HepG2 (cell line): ENCODE results near the gene KCTD16. TPM values are rescaled to one million over a fixed set of nuclear protein-coding genes. Genes with fewer than 3 reads are reported as not detected.

Source experiments
- ATAC-seq: fragments of 200-7000 bp; cut with Tn5 transposase; 3 replicates; pipeline ENCODE4 v1.9.1; 2020; ENCODE audit warnings: mild to moderate bottlenecking, moderate library complexity
- BruUV-seq: library from RNA; stranded (reverse); fragments of 400-500 nt; replicated peaks from 2 replicates; lab custom pipeline; 2021; lab: Mats Ljungman, UMichigan
- CTCF ChIA-PET: fragments of 300-600 bp; formaldehyde crosslinking; extraction: SDS; loops from one replicate; lab custom pipeline; 2021; ENCODE audit warnings: low total read pairs, inconsistent platforms, low intra/inter-chr PET ratio; lab: Yijun Ruan, JAX
- POLR2A ChIA-PET: fragments of 350-600 bp; sonication (Branson Sonifier 250); formaldehyde crosslinking; loops from one replicate; lab custom pipeline; 2020; ENCODE audit warnings: antibody characterized with exemption, inconsistent platforms; lab: Yijun Ruan, JAX
- DNase-seq: peaks from one replicate; pipeline ENCODE4 v3.0.0-alpha.2; 2015; ENCODE audit warnings: low spot score
- FAIRE-seq: peaks from 3 replicates; lab custom pipeline; 2011; peaks lifted over from hg19 to GRCh38; lab: Jason Lieb, UNC
- H2AFZ ChIP-seq: one replicate; pipeline ENCODE4 v1.6.1; 2011; ENCODE audit warnings: low read length, inconsistent platforms
- H3K27ac ChIP-seq: fragments of 300-600 bp; 3 replicates; pipeline ENCODE4 v1.8.0; 2011; ENCODE audit warnings: mixed run types, mild to moderate bottlenecking, mixed read lengths, low read length, inconsistent platforms; ENCODE audit not compliant: insufficient read depth; ENCODE audit errors: extremely low read length
- H3K27me3 ChIP-seq, 2 experiments: fragments of 200-600 bp in 1 of 2; 2 replicates in 1 of 2; 3 replicates in 1 of 2; pipeline versions ENCODE4 v1.6.0 to v1.8.0; 2011; ENCODE audit warnings: low read length in 2 of 2, mild to moderate bottlenecking in 2 of 2, moderate library complexity in 2 of 2, inconsistent platforms in 1 of 2; ENCODE audit not compliant: insufficient read depth in 2 of 2, control insufficient read depth in 1 of 2
- H3K36me3 ChIP-seq, 2 experiments: fragments of 200-600 bp in 1 of 2; replicated peaks in 1 of 2; 2 replicates in 1 of 2; 3 replicates in 1 of 2; pipeline versions ENCODE4 v1.5.1 to v1.8.0; 2011; ENCODE audit warnings: low read length in 2 of 2, inconsistent platforms in 1 of 2; ENCODE audit not compliant: insufficient read depth in 2 of 2, control insufficient read depth in 1 of 2
- H3K4me1 ChIP-seq: 2 replicates; pipeline ENCODE4 v1.5.1; 2012; ENCODE audit warnings: low read length, inconsistent platforms; ENCODE audit not compliant: insufficient read depth
- H3K4me2 ChIP-seq: 2 replicates; pipeline ENCODE4 v1.6.0; 2011; ENCODE audit warnings: low read depth, low read length, inconsistent platforms
- H3K4me3 ChIP-seq, 3 experiments: fragments of 200-600 bp in 1 of 3; sonication (generic), shearing (Covaris generic) in 1 of 3; replicated peaks in 1 of 3; 2 replicates each; pipeline ENCODE4 v1.5.1; 2011 to 2016; ENCODE audit warnings: low read length in 3 of 3, inconsistent platforms in 2 of 3, low read depth in 2 of 3, mild to moderate bottlenecking in 2 of 3, control low read depth in 1 of 3, mixed read lengths in 1 of 3; ENCODE audit not compliant: insufficient read depth in 1 of 3
- H3K79me2 ChIP-seq: one replicate; pipeline ENCODE4 v1.6.1; 2011; ENCODE audit warnings: low read length, inconsistent platforms; ENCODE audit not compliant: insufficient read depth
- H3K9ac ChIP-seq: 2 replicates; pipeline ENCODE4 v1.6.0; 2011; ENCODE audit warnings: mild to moderate bottlenecking, low read depth, low read length, inconsistent platforms; ENCODE audit not compliant: insufficient read depth
- H3K9me3 ChIP-seq: 2 replicates; pipeline ENCODE4 v1.5.1; 2012; ENCODE audit warnings: mild to moderate bottlenecking, low read length
- H4K20me1 ChIP-seq: 2 replicates; pipeline ENCODE4 v1.6.0; 2011; ENCODE audit warnings: inconsistent platforms, mild to moderate bottlenecking, low read length, moderate library complexity; ENCODE audit not compliant: insufficient read depth
- AHR ChIP-seq: IDR thresholded peaks from 2 replicates; pipeline ENCODE4 v1.6.1; 2018; ENCODE audit warnings: missing genetic modification reagents, missing compliant biosample characterization
- GATAD2A ChIP-seq: IDR thresholded peaks from 2 replicates; pipeline ENCODE4 v1.6.1; 2016
- HCFC1 ChIP-seq: fragments of 150-350 bp; IDR thresholded peaks from 2 replicates; pipeline ENCODE4 v1.6.1; 2014; ENCODE audit warnings: low read depth, low read length
- HOXD1 ChIP-seq: sonication (generic); formaldehyde crosslinking; IDR thresholded peaks from 2 replicates; pipeline ENCODE4 v1.5.0; 2020; ENCODE audit warnings: missing genetic modification reagents
- KLF11 ChIP-seq: IDR thresholded peaks from 2 replicates; pipeline ENCODE4 v1.6.1; 2016; ENCODE audit warnings: missing compliant biosample characterization
- RARG ChIP-seq: sonication (generic); formaldehyde crosslinking; IDR thresholded peaks from 2 replicates; pipeline ENCODE4 v1.4.0; 2020; ENCODE audit warnings: low read depth, mild to moderate bottlenecking, missing genetic modification reagents
- SMARCE1 ChIP-seq: fragments of 450-650 bp; IDR thresholded peaks from 2 replicates; pipeline ENCODE4 v1.6.1; 2017; ENCODE audit warnings: borderline replicate concordance
- TAF1 ChIP-seq: sonication (generic); formaldehyde crosslinking; IDR thresholded peaks from 2 replicates; pipeline ENCODE4 v1.4.0; 2020; ENCODE audit warnings: missing genetic modification reagents
- ZBTB8A ChIP-seq: sonication (generic); formaldehyde crosslinking; IDR thresholded peaks from 2 replicates; pipeline ENCODE4 v1.4.0; 2020; ENCODE audit warnings: mild to moderate bottlenecking, low read depth, missing genetic modification reagents, borderline replicate concordance
- ZFYVE20 ChIP-seq: sonication (generic); formaldehyde crosslinking; IDR thresholded peaks from 2 replicates; pipeline ENCODE4 v1.8.0; 2023; ENCODE audit warnings: low read depth, mild to moderate bottlenecking, moderate library complexity, missing genetic modification reagents, borderline replicate concordance
- ZNF670 ChIP-seq: sonication (generic); formaldehyde crosslinking; IDR thresholded peaks from 2 replicates; pipeline ENCODE4 v1.8.0; 2022; ENCODE audit warnings: mild to moderate bottlenecking, missing genetic modification reagents, borderline replicate concordance
- whole genome bisulfite sequencing: methylation state at CpG from one replicate; pipeline ENCODE4 v1.1.6; 2017; ENCODE audit warnings: low lambda C conversion rate; 5-methylcytosine and 5-hydroxymethylcytosine counted together
- in situ Hi-C: cut with HindIII; loops from 2 replicates; pipeline ENCODE4 v1.10.0; 2017; ENCODE audit warnings: low pct_unique_long_range_greater_than_20kb; ENCODE audit not compliant: extremely low pct_ligation_motif_present
- intact Hi-C: fragments of 100-400 bp; cut with micrococcal nuclease; formaldehyde crosslinking; loops from one replicate; pipeline ENCODE4 v1.10.0; 2022; ENCODE audit not compliant: unreplicated experiment
- polyA plus RNA-seq, 8 experiments: library from polyadenylated mRNA; depleted of rRNA in 3 of 8; stranded (reverse) in 7 of 8; unstranded in 1 of 8; fragments of >200 nt; fragmentation: Illumina TruSeq in 4 of 8; extraction: Trizol in 4 of 8; gene quantifications; 2 replicates each; pipeline versions ENCODE4 v1.2.1 to v1.2.3, GENCODE V29; 2011 to 2016; ENCODE audit warnings: low read depth in 4 of 8, missing spikeins in 1 of 8, mixed read lengths in 1 of 8; ENCODE audit not compliant: insufficient read depth in 1 of 8
- total RNA-seq, 5 experiments: library from RNA; depleted of rRNA; stranded (reverse); fragments of >200 nt; fragmentation: Illumina TruSeq; extraction: Trizol; gene quantifications; 2 replicates each; pipeline ENCODE4 v1.2.3, GENCODE V29; 2016; ENCODE audit warnings: low read depth in 1 of 5
- TF ChIP-seq, protein P1 (sequence below): sonication (generic); formaldehyde crosslinking; IDR thresholded peaks from 2 replicates; pipeline ENCODE4 v1.4.0; 2020; ENCODE audit warnings: mild to moderate bottlenecking, missing genetic modification reagents

KCTD16 gene
- total and polyA plus RNA-seq, 2 of the 13 experiments (the other 11 are each of a cell fraction or from before 2014, with no cell fraction given) = 0.02 to 0.09 TPM

DNA sequence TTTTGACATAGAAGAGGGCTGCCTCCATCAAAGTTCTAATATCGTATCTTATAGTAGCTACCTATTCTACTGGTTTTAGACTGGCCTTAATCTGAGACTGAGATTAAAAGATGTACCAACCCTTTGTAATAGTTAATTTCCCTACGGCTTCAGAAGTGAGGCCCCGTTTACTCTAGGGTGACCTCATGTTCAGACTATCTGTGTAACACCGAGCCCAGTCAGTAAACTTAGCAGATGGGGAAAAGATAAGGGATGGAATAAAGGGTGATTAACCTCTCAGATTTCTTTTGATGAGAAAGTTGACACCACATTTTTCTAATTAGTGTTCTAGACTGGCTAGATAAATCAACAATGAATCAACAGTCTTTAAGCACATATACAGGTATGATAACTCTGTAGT lies 283.1 kb downstream of the KCTD16 start:
- Histone ChIP-seq H3K36me3 (no peaks in the 10 kb centered on the region), H4K20me1 (no peaks in the 10 kb centered on the region), H3K4me1 (no peaks in the 10 kb centered on the region), H3K4me3 (no peak overlapping the region), H3K27me3 (no peaks in the 10 kb centered on the region), H3K9ac (no peak overlapping the region), H3K79me2 (no peaks in the 10 kb centered on the region), H3K9me3 (no peaks in the 10 kb centered on the region), H3K27ac (no peak overlapping the region), H3K4me2 (no peak overlapping the region), H2AFZ (no peak overlapping the region)
- BruUV-seq = no TSS peak
- 21% methylated on average over 4 of the region's 4 CpGs for WGBS
- no peak for DNase-seq
- no peak for FAIRE-seq
- CTCF ChIA-PET = no interaction called here
- POLR2A ChIA-PET = no interaction called here
- intact Hi-C loops = no loop called here
- in situ Hi-C loops = no loop called here
- no peak for ATAC-seq
- TF ChIP-seq ZFYVE20 (CRISPR knock-in tag) = no peak
- TF ChIP-seq SMARCE1 = no peak
- TF ChIP-seq HCFC1 = no peak
- TF ChIP-seq KLF11 (CRISPR knock-in tag) = no peak
- TF ChIP-seq AHR (CRISPR knock-in tag) = no peak
- TF ChIP-seq GATAD2A = no peak
- TF ChIP-seq, protein P1, sequence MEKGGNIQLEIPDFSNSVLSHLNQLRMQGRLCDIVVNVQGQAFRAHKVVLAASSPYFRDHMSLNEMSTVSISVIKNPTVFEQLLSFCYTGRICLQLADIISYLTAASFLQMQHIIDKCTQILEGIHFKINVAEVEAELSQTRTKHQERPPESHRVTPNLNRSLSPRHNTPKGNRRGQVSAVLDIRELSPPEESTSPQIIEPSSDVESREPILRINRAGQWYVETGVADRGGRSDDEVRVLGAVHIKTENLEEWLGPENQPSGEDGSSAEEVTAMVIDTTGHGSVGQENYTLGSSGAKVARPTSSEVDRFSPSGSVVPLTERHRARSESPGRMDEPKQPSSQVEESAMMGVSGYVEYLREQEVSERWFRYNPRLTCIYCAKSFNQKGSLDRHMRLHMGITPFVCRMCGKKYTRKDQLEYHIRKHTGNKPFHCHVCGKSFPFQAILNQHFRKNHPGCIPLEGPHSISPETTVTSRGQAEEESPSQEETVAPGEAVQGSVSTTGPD (CRISPR knock-in tag) = no peak
- TF ChIP-seq HOXD1 = no peak
- TF ChIP-seq TAF1 = no peak
- TF ChIP-seq RARG (CRISPR knock-in tag) = no peak
- TF ChIP-seq ZNF670 = no peak
- no peak for TF ChIP-seq ZBTB8A (CRISPR knock-in tag)
